HFFc6 (cell line): ENCODE measurements around the gene MAK. TPM values are rescaled to one million over a fixed set of nuclear protein-coding genes. Genes with fewer than 3 reads are reported as not detected.

Experiments
- DNase-seq: peaks from one replicate; pipeline ENCODE4 v3.0.0-alpha.2; 2018
- H3K27ac Mint-ChIP-seq: 2 replicates; pipeline ENCODE4 v1.8.0; 2020; ENCODE audit warnings: mild to moderate bottlenecking, mixed read lengths
- H3K27me3 Mint-ChIP-seq: 2 replicates; pipeline ENCODE4 v1.8.0; 2021; ENCODE audit warnings: mild to moderate bottlenecking, moderate library complexity, mixed read lengths; ENCODE audit not compliant: insufficient read depth
- H3K36me3 Mint-ChIP-seq: 2 replicates; pipeline ENCODE4 v1.8.0; 2021; ENCODE audit warnings: low read depth, mixed read lengths
- H3K4me1 Mint-ChIP-seq: 2 replicates; pipeline ENCODE4 v1.8.0; 2020; ENCODE audit warnings: low read depth, mixed read lengths
- H3K4me3 Mint-ChIP-seq: 2 replicates; pipeline ENCODE4 v1.8.0; 2020; ENCODE audit warnings: mild to moderate bottlenecking, moderate library complexity, mixed read lengths
- H3K9me3 Mint-ChIP-seq: 2 replicates; pipeline ENCODE4 v1.8.0; 2020; ENCODE audit warnings: mild to moderate bottlenecking, mixed read lengths
- total RNA-seq, 6 experiments: library from RNA; stranded (reverse); fragmentation: NEBNext Ultra II Directional; extraction: Animal tissue kit (Norgen Biotek cat#: 25700); gene quantifications; 2 replicates in 1 of 6; 3 replicates in 5 of 6; pipeline ENCODE4 v1.2.3, GENCODE V29; 2021
- TF ChIP-seq, protein P1 (sequence below): fragments of 200-600 bp; sonication (generic); IDR thresholded peaks from 2 replicates; pipeline ENCODE4 v1.5.0; 2021; ENCODE audit warnings: antibody characterized with exemption, mild to moderate bottlenecking

Gene MAK
- total RNA-seq, 6 experiments from 2014 or later: not detected

DNA sequence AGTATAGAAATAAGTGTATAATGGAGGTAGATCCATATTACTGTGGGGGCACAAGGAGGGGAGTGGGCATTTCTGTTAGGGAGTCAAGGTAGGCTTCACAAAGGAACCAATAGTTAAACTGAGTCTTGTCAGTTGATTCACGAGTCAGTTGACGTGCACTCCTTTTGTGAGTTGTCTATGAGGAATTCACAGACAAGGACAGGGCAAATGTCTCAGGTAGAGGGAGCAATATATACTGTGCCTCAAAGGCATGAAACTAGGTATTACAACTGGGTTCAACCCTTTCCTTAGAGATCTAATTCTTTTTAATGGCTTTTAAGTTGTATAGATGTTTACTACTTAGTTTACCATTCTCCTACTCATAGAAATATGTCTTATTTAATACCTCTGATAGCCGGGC, 104.5 kb downstream of the MAK start:
- Mint-ChIP-seq H3K4me3 (no peak overlapping the region), H3K9me3 (no peaks in the 10 kb centered on the region), H3K4me1 (peaks cover 25% of the 10 kb centered on the region), H3K27ac (peak overlapping the region; percentile 88), H3K27me3 (no peaks in the 10 kb centered on the region; the same call in 1 of the 2 replicates), H3K36me3 (peaks cover 27% of the 10 kb centered on the region)
- no peak for DNase-seq
- TF ChIP-seq, protein P1, sequence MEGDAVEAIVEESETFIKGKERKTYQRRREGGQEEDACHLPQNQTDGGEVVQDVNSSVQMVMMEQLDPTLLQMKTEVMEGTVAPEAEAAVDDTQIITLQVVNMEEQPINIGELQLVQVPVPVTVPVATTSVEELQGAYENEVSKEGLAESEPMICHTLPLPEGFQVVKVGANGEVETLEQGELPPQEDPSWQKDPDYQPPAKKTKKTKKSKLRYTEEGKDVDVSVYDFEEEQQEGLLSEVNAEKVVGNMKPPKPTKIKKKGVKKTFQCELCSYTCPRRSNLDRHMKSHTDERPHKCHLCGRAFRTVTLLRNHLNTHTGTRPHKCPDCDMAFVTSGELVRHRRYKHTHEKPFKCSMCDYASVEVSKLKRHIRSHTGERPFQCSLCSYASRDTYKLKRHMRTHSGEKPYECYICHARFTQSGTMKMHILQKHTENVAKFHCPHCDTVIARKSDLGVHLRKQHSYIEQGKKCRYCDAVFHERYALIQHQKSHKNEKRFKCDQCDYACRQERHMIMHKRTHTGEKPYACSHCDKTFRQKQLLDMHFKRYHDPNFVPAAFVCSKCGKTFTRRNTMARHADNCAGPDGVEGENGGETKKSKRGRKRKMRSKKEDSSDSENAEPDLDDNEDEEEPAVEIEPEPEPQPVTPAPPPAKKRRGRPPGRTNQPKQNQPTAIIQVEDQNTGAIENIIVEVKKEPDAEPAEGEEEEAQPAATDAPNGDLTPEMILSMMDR: no peak

DNA sequence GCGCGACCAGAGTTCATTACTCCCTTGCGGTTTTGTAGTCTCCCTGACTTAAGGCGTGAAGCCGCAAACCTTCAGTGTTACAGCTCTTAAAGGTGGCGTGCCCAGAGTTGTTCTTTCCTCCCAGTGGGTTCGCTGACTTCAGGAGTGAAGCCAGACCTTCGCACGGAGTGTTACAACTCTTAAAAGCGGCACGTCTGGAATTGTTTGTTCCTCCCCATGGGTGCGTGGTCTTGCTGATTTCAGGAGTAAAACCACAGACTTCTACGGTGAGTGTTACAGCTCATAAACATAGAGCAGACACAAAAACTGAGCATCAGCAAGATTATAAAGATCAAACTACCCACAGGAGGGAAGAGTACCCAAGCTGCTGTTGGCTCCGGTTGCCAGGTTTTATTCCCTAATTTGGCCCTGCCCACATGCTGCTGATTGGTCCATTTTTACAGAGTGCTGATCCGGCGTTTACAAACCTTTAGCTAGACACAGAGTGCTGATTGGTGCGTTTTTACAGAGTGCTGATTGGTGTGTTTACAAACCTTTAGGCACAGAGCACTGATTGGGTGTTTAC, 105.1 kb downstream of the MAK start:
- H3K4me1 Mint-ChIP-seq: peaks cover 25% of the 10 kb centered on the region
- H3K27ac Mint-ChIP-seq: peak overlapping the region; percentile 88
- no peak overlapping the region for H3K4me3 Mint-ChIP-seq
- H3K9me3 Mint-ChIP-seq: no peaks in the 10 kb centered on the region
- no peaks in the 10 kb centered on the region; the same call in 1 of the 2 replicates for H3K27me3 Mint-ChIP-seq
- TF ChIP-seq, protein P1: no peak
- DNase-seq: no peak
- H3K36me3 Mint-ChIP-seq: peaks cover 28% of the 10 kb centered on the region

DNA sequence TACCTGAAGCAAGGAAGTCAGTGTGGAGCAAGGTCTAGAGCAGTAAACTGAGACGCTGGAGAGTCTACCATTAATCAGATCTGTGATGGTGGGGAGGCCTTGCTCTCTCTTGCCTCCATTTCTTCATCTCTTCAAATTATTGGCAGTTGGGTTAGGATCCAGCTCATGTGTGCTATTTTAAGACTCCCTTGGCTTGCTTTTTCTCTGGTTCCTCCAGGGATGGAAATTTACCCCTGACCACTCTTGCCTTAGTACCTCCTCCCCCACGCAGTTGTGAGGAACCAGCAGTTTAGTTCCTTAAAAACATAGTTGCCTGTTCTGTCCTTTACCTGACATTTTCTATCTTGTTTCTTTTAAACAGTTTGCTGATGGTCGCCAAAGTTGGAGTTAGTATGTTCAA, 108.1 kb downstream of the MAK start:
- TF ChIP-seq, protein P1: no peak
- H3K9me3 Mint-ChIP-seq: no peaks in the 10 kb centered on the region
- no peak overlapping the region for H3K4me3 Mint-ChIP-seq
- H3K36me3 Mint-ChIP-seq: peaks cover 46% of the 10 kb centered on the region
- no peak overlapping the region for H3K27ac Mint-ChIP-seq
- H3K4me1 Mint-ChIP-seq: peaks cover 27% of the 10 kb centered on the region
- DNase-seq: no peak
- H3K27me3 Mint-ChIP-seq: no peaks in the 10 kb centered on the region

DNA sequence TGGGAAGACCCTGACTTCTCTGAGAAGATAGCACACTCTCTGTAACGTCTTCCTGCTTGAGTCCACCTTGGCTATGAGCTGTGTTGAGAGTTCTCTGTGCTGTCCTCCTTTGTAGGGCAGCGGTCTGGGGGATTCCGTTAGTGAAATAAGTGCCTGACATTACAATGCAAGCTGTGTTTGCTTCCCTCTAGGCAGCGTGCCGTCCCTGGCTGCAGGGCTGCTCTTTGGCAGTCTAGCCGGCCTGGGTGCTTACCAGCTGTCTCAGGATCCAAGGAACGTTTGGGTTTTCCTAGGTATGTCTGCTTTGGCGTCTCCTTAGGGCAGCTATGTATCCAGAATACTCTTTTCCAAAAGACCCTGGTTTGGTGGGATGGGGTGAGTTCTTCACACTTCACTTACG, 112.6 kb downstream of the MAK start:
- H3K4me1 Mint-ChIP-seq: peaks cover 38% of the 10 kb centered on the region
- no peak overlapping the region for H3K4me3 Mint-ChIP-seq
- H3K9me3 Mint-ChIP-seq: no peaks in the 10 kb centered on the region
- H3K27ac Mint-ChIP-seq: peak overlapping the region; percentile 42; the same call in 1 of the 2 replicates
- peaks cover 2% of the 10 kb centered on the region for H3K27me3 Mint-ChIP-seq
- no peak for DNase-seq
- H3K36me3 Mint-ChIP-seq: peaks cover 32% of the 10 kb centered on the region
- TF ChIP-seq, protein P1: no peak

DNA sequence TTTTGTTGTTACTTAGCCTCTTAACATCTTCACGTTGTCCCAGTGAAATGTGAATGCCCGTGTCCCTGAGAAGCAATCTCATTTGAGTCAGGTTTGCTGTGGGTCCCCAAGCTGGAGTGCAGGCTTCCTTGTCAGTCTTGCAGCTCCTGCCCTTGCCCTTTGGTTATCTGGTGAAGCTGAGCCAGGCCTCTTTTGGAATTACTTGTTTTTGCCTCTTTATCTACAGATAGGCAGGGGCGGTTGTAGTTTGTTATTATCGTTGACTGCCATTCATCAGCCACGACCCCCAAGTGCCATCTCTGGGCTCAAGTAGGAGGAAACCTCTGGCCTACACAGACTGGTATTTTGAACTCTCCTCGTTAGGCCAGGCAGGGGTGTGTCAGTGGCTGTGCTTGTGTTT, 113.3 kb downstream of the MAK start:
- Mint-ChIP-seq H3K9me3 (no peaks in the 10 kb centered on the region), H3K36me3 (peaks cover 25% of the 10 kb centered on the region), H3K27me3 (peaks cover 2% of the 10 kb centered on the region), H3K4me1 (peaks cover 38% of the 10 kb centered on the region), H3K27ac (peak overlapping the region; percentile 42), H3K4me3 (peak overlapping the region; percentile 13; the same call in 1 of the 2 replicates)
- TF ChIP-seq, protein P1: no peak
- no peak for DNase-seq
